HG02943 (cell line): ENCODE data around the gene KASH5.
"Not testable (repeated sequence)": the region's sequence is repeated elsewhere in the genome, so short reads cannot be mapped to it uniquely, and the experiment has no call there.

Experiments used
- ATAC-seq: cut with Tn5 transposase; IDR thresholded peaks from one replicate; pipeline ENCODE4 v1.9.1; 2021; ENCODE audit warnings: mild to moderate bottlenecking, low read depth, moderate library complexity; ENCODE audit not compliant: unreplicated experiment

The KASH5 gene

DNA sequence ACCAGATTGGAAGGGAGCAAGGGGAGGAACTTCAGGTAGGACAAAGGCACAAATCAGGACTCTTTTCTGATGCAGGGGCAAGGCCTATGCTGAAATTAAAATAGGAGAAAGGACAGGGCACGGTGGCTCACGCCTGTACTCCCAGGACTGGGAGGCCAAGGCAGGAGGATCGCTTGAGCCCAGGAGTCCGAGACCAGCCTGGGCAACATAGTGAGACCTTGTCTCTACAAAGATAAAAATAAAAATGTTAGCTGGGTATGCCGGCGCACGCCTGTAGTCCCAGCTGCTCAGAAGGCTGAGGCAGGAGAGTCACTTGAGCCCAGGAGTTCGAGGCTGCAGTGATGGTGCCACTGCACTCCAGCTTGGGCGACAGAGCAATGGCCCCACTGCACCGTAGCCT lies 47.6 kb downstream of the KASH5 start:
- no peak for ATAC-seq

DNA sequence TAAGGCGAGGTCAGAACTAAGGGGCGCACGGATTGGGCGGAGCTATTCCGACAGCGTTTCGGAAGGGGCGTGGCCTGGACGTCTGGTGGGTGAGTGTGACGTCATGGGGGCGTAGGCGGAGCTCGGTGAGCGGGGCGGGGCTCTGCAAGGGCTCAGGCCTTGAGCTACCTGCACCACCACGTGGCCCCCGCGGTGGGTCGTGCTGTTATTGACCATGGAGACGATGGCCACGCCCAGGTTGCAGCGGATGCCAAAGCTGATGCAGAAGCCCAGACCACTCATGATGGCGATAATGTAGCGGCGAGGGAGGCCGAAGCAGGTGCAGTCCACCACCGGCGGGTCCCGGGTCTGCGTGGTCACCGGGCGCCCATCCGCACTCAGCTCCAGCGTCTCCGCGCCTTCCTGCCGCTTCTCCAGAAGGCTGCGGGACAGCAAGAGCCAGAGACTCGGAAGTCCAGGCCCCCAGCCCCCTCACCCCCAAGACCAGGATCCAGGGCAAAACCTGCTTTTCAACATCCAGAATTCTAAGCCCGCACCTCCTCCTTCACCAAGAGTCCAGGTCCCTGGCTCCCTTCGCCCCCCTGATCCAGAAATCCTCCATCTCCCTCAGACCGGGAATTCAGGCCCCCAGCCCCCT lies 48.5 kb downstream of the KASH5 start:
- no peak for ATAC-seq

DNA sequence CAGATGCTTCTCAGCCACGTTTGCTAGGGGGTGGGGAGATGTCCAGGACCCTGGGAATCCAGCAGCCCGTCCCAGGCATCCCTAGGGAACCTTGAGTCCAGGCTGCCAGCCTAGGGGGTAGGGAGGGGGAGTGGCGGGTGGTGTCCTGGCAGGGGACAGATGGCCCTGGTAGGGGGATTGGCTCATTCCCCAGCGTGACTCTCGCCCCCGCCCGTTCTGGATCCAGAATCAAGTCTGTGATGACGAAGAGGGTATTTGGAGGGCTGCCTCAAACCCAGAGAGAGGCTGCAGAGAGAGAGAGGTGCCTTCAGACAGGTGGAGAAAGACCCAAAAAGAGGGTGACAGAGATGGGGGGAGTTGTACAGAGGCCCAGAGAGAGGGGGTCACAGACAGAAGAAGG lies 49.2 kb downstream of the KASH5 start:
- no peak for ATAC-seq

DNA sequence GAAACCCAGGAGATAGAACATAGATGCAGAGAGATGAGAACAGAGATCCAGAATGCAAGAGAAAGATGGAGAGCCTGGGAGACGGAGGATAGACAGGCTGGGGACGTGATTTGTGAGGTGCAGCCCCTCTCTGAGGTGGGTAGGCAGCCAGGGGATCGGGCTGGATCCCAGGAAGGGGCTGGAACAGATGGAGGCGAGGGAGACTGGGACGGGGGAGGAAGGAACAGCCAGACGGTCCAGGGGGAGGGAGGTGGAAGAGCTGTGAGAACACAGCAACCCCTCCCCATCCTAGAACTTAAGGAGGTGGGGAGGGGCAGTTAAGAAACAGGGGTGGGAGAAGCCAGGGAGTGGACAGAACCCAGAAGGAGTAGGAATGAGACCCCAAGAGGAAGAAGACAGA lies 50.2 kb downstream of the KASH5 start:
- no peak for ATAC-seq

DNA sequence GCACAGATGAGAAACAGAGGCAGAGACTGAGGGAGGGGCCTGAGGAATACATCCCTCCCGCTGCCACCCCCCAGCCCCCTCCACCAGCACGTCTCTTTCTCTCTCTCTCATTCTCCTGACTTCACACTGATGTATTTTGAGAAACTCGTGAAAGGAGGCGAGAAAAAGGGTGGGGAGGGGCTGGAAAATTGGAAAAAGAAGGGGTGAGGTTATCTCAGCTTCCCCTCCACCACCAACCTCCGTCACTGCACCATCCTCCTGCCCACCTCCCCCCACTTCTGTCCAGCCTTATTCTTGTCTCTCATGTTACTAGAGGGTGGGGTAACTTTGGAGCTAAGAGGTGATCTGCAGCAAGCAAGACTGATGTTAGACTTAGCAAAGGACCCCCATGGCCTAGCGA lies 51.8 kb downstream of the KASH5 start:
- no peak for ATAC-seq

DNA sequence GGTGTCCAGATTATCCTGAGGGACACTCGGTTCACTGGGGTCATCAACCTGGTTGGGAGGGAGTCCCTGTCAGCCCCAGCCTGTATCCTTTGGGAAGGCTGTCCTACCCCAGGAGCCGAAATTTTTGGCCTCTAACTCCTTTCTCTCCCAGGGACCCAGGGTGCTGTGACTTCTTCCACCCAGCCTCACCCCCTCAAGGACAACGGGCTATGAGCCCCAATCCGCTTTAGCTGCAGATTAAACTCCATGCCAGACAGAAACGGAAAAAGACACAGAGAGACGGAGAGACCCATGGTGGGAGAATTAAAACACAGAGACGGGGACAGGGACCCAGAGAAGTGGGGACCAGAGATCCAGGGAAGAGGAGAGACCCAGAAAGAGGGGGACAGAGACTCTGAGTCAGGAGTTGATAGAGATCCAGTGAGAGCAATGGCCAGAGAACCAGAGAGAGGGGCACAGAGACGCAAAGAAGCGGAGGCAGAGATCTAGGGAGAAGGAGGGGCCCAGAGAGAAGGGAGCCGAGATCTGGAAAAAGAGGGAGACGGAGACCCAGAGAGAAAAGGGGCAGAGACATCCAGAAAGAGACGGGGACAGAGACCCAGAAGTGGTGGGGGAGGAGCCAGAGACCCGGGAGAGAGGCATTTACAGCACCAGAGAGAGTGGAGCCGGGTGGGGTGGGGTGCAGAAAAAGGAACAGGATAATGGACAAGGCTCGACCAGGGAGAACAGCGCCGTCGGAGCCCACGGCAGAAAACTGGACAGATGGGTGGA lies 52.6 kb downstream of the KASH5 start:
- no peak for ATAC-seq

DNA sequence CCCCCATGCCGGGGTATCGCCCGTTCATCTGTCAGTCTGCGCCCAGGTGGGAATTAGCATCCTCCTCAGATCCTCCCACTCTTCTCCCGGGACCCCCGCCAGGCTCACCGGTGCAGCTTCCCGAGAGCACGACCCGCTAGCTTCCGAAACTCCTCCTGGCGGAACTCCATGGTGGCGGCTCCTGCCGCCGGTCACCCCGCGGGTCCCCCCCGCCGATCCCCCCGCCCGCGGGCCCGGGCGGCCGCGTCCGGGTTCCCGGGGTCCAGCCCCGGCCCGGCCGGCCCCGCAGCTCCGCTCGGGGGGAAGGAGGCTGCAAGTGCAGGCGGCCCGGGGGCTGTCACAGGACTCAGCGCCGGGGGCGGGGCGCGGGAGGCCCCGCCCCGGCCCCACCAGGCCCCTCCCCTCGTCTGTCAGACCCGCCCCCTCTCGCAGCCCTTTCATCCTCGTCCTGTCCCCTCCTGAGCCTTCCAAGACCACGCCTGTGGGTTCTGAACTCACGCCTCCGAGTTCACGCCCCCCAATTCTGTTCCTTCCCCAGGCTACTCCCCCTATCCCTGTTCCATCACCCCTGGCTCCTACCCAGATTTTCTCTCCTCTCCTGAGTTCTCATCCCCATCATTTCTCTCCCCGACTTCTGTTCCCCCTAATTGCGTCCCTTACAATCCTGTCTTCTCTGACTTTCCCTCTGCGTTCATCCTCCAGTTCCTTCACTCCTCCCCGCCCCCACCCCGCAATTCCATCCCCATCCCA lies 53.3 kb downstream of the KASH5 start, which contains the start of gene SLC17A7:
SLC17A7 (minus strand) TSS at position 318 of the 750 bp plus-strand sequence; CDS start at position 170, 148 bp downstream.
- no peak for ATAC-seq

DNA sequence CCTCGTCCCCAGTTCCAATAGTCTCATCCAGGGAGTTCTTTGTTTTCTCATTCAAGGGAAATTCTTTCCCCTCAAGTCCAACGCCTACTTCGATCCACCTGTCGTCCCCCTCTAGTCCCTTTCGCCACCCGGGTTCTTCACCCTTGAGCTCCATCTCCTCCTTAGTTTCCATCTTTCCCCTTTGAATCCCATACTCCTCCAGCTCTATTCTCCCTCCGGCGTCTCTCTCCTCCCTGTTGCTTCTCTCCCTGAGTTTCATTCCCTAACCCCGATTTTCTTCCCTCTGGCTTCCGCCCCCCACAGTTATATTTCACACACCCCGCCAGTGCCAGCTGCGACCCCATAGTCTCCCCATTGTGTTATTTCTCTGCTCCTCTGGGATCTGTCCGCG lies 53.9 kb downstream of the KASH5 start:
- no peak for ATAC-seq

DNA sequence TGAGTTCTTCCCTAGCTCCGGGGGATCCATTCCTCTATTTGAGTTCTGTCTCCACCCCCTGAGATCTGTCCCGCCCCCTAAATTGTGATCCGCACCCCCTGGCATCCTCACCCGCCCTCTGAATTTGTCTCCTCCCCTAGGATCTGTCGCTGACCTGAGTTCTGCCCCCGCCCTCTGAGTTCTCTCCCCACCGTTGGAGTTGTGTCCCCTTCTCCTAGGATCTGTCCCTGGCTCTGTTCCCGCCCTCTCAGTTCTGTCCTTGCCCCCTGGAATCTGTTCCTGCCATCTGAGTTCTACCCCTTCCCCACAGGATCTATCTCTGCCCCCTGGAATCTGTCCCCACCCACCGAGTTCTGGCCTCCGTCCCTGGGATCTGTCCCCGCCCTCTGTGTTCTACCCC lies 54.3 kb downstream of the KASH5 start:
- ATAC-seq = no peak

DNA sequence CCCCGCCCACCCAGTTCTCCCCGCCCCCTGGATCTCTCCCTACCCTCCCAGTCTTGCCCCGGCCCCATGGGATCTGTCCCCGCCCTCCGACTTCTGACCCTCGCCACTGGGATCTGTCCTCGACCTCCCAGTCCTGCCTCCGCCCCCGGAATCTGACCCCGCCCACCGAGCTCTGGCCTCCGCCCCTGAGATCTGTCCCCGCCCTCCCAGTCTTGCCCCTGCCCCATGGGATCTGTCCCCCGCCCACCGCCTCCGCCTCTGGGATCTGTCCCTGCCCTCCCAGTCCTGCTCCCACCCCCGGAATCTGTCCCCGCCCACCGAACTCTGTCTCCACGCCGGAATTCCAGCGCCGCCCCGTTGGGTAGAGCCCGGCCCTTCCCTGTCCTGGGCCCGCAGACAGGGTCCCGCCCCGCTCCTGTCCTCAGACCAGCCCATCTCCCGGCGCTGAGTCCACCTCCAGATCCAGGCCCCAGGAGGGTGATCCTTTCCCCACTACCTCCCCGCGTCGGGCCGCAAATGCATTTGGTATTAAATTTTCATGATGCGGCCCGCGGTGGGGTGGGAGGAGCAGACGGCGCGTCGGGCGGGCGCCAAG lies 54.8 kb downstream of the KASH5 start:
- peak; percentile 10 for ATAC-seq

DNA sequence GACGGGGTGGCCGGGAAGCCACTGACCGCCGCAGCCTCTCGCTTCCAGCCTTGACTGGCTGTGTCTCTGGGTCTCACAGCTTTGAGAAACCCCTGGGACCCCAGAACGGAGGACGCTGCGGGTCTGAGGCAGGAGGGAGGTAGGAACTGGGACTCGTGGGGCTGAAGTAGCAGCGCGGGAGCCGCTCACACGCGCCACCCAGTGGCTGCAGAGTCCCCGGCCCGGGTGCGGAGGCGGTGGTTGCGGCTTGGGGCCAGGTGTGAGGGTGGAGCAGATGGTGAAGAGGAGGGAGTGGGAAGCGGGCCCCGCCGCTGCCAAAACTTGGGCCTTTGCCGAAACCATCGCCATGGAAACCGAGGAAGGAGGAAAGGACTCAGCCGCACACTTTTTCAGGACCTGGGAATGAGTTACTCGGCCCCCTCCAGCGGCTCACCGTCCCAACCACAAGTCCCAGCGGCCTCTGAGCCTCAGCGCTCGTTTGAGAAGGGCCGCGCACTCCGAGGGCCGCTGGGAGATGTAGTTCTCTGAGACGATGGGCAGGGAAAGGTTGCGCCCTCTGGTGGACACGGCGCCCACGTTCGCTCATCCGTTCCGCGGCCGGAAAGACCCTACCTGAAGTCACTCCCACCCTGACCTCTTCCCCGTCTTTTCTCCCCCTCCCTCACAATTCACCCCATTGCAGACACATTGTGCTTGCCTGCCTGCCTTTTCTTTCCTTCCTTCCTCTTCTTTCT lies 55.5 kb downstream of the KASH5 start:
- ATAC-seq = peak; percentile 78

DNA sequence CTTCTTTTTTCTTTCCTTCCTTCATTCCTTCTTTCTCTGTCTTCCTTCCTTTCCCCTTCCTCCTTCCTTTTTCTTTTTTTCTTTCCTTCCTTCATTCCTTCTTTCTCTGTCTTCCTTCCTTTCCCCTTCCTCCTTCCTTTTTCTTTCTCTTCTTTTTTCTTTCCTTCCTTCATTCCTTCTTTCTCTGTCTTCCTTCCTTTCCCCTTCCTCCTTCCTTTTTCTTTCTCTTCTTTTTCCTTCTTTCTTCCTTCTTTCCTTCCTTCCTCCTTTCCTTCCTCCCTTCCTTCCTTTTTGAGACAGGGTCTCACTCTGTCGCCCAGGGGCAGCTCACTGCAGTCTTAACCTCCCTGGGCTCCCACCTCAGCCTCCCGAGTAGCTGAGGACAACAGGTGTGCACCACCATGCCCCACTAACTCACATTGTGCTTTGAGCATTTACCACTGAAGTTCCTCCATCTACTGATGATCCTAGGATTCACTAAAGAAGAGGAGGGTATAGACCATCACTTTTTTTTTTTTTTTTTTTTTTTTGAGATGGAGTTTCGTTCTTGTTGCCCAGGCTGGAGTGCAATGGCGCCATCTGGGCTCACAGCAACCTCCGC lies 56.2 kb downstream of the KASH5 start:
- ATAC-seq = not testable (repeated sequence)

DNA sequence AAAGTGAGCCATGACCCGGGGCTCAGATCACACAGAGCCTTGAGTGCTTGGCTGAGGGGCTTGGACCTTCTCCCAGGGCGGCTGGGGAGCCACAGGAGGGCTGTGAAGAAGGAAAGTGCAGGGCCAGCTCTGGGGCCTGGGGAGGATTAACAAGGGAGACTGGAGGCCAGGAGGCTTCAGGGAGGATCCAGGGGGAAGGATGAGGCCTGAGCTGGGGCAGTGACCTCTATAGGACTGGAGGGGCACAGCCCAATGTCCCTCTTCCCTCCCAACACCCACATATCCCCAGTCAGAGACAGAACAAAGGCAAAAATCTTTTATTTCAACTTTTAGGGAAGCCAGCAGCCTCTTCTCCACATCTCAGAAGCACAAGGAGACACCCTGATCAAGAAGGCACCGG lies 57.9 kb downstream of the KASH5 start:
- ATAC-seq = no peak

DNA sequence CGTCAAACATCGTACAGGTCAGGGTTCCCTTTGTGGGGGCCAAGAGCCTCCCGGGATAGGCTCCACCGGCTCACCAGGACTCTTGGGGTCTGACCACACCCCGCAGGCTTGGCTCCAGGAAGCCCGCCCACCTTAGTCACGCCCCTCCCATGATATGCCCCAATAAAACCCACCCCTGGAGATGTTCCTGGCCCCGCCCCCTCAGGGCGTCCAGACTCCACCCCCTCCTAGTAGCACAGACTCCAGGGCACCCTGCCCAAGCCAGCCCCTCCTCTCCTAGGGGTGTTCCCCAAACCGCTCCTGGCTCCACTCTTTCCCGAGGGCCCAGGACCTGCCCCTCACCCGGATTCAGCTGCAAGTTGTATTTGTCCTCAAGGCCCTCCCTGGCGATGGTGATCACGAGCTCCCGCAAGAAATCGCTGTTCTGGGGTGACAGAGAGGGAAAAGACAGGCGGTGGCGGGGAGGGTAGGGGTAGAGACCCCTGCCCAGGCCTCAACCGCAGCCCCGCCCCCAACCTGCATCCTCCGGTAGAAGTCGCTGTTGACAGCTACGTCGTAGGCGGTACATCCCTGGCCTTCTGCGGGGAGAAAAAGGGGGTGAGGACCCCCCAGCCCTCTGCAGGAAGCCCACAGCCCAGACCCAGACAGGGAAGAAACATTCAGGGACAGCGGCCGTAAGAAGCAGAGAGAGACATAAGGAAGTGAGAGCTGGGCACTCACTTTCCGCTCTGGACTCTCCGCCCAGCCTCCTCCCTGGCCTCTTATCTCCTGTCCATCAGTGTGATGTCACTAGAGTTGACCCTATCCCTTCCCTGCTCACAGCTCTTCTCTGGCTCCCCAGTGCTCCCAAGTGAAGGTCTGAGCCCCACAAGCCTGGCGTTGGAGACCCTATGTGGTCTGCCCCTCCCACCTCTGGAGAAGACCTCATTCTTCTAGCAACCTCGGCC lies 59.7 kb downstream of the KASH5 start:
- no peak for ATAC-seq

DNA sequence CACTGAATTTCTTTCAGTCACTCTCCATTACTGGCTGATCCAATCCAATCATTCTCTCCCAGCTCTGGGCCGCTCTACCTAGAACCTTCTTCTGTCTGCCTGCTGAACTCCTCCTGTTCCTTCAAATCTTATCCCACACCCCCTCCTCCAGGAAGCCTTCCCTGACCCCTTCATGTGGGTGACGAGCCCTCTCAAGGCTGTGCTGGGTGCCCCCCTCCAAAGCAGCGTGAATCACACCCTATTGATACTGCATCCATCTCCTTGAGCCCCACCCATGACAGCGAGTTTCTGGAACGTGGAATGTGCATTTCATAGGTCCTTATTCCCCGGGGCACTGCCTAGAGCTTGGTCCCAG lies 60.4 kb downstream of the KASH5 start:
- ATAC-seq = no peak

DNA sequence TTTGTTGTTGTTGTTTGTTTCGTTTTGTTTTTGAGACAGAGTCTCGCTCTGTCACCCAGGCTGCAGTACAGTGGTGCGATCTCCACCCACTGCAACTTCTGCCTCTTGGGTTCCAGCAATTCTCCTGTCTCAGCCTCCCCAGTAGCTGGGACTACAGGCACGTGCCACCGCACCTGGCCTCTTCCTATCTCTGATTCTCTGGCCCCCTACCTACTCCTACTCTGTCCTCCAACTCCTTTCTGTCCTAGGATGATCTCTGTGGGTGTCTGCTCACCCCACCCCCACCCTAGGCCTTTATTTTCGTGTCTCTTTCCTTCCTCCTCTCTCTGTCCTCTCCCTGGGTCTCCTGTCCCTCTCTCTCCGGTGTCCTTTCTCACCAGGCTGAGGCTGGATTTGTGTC lies 62.4 kb downstream of the KASH5 start:
- no peak for ATAC-seq

DNA sequence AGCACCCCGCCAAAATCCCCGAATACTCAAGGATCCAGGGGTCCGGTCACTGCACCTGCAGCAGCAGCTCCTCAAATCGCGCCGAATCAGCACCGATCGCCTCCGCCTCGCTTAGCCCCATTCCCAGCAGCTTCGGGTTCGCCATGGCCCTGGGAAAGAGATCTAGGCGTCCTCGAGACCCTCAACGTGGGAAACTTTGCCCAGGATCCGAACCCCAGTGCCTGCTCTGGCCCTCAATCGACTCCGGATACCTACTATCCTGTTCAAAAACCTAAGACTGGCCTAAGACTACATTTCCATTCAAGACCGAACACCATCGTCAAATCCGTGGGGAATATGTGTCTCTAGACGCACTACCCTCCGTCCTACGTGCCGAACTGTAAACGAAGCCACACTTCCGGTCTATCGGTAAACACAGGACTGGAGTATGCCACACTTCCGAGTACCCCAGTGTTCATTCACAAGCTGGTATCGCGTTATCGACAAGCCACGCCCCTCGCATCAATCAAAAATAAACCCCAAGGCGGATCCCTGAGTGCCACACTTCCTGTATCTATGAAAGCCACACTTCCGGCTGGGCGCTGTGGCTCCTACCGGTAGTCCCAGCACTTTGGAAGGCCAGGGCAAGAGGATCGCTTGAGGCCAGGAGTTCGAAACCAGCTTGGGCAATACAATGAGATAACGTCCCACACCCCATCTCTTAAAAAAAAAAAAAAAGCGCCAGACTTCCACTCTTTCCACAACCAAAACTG lies 63.6 kb downstream of the KASH5 start, which contains the start of gene PIH1D1:
PIH1D1 (minus strand) TSS at position 385 of the 752 bp plus-strand sequence; CDS start at position 145, 240 bp downstream.
- ATAC-seq = peak; percentile 59
